Ascending aorta (tissue), 2 donors: ENCODE measurements around the gene RABL6. TPM values are rescaled to one million over a fixed set of nuclear protein-coding genes. Genes with fewer than 3 reads are reported as not detected.

ENCODE experiments used
- DNase-seq, 2 donors: peaks; one replicate each; pipeline ENCODE4 v3.0.0-alpha.2; 2019; ENCODE audit warnings: low spot score in 2 of 2
- H3K27ac ChIP-seq, 2 donors: fragments of 200-600 bp; sonication (generic); one replicate each; pipeline ENCODE4 v1.5.1; 2016 to 2017; ENCODE audit warnings: mild to moderate bottlenecking in 1 of 2
- H3K27me3 ChIP-seq: fragments of 200-600 bp; sonication (generic); one replicate; pipeline ENCODE4 v1.5.1; 2017
- H3K36me3 ChIP-seq, 2 donors: fragments of 200-600 bp; sonication (generic); one replicate each; pipeline ENCODE4 v1.5.1; 2016
- H3K4me1 ChIP-seq, 2 donors: fragments of 200-600 bp; sonication (generic); one replicate each; pipeline ENCODE4 v1.5.1; 2016 to 2017; ENCODE audit warnings: mild to moderate bottlenecking in 1 of 2
- H3K4me3 ChIP-seq, 2 donors: fragments of 200-600 bp; sonication (generic); one replicate each; pipeline ENCODE4 v1.5.1; 2016 to 2017; ENCODE audit warnings: mild to moderate bottlenecking in 1 of 2
- H3K9me3 ChIP-seq, 2 donors: fragments of 200-600 bp; sonication (generic); one replicate each; pipeline ENCODE4 v1.5.1; 2016
- CTCF ChIP-seq, 3 experiments: fragments of 200-600 bp in 2 of 3; fragments of 450-650 bp in 1 of 3; sonication (generic) in 2 of 3; IDR thresholded peaks; one replicate each; pipeline ENCODE4 v1.5.1; 2016 to 2019; ENCODE audit warnings: antibody characterized with exemption in 3 of 3, mild to moderate bottlenecking in 1 of 3, moderate library complexity in 1 of 3
- intact Hi-C: fragments of 100-400 bp; cut with DNase I; formaldehyde crosslinking; loops from one replicate; pipeline ENCODE4 v1.15.1; 2023
- total RNA-seq: library from RNA; depleted of rRNA; stranded (reverse); fragments of >200 nt; gene quantifications from one replicate; pipeline ENCODE4 v1.1.0, GENCODE V29; 2016

RABL6 gene
- total RNA-seq, 1 donor from 2014 or later, result 70.9 TPM

GRCh38 chr9:136825295-136826187 is 17.8 kb downstream of the RABL6 start:
- no peaks in the 10 kb centered on the region for H3K27me3 ChIP-seq
- intact Hi-C loops, result no loop called here
- peaks cover 51 to 64% of the 10 kb centered on the region in 2 donors for H3K36me3 ChIP-seq
- no peak for DNase-seq
- TF ChIP-seq CTCF (IDR thresholded peaks at IDR 0.05), result no peak
- no peaks in the 10 kb centered on the region for H3K9me3 ChIP-seq
- H3K4me1 ChIP-seq, result peaks cover 0 to 8% of the 10 kb centered on the region in 2 donors
- H3K27ac ChIP-seq, result no peak overlapping the region
- no peak overlapping the region for H3K4me3 ChIP-seq

GRCh38 chr9:136826188-136826541 is 18.4 kb downstream of the RABL6 start:
- DNase-seq, result no peak
- no peak for TF ChIP-seq CTCF (IDR thresholded peaks at IDR 0.05)
- Histone ChIP-seq H3K9me3 (no peaks in the 10 kb centered on the region), H3K4me3 (no peak overlapping the region), H3K4me1 (peaks cover 0 to 4% of the 10 kb centered on the region in 2 donors), H3K27me3 (no peaks in the 10 kb centered on the region), H3K36me3 (peaks cover 58 to 70% of the 10 kb centered on the region in 2 donors), H3K27ac (no peak overlapping the region)
- intact Hi-C loops, result no loop called here

- TF ChIP-seq CTCF (IDR thresholded peaks at IDR 0.05), result no peak
- Histone ChIP-seq H3K36me3 (peaks cover 65 to 78% of the 10 kb centered on the region in 2 donors), H3K4me3 (no peak overlapping the region), H3K27me3 (no peaks in the 10 kb centered on the region), H3K27ac (no peak overlapping the region), H3K4me1 (no peaks in the 10 kb centered on the region), H3K9me3 (no peaks in the 10 kb centered on the region)
- DNase-seq, result no peak
- intact Hi-C loops, result no loop called here
Observed at GRCh38 chr9:136826703-136827582, 19.2 kb downstream of the RABL6 start.

GRCh38 chr9:136827794-136828473 is 20.2 kb downstream of the RABL6 start:
- H3K27ac ChIP-seq, result no peak overlapping the region
- peaks cover 69 to 87% of the 10 kb centered on the region in 2 donors for H3K36me3 ChIP-seq
- no peak overlapping the region for H3K4me3 ChIP-seq
- intact Hi-C loops, result no loop called here
- H3K9me3 ChIP-seq, result no peaks in the 10 kb centered on the region
- H3K27me3 ChIP-seq, result no peaks in the 10 kb centered on the region
- no peak for DNase-seq
- TF ChIP-seq CTCF (IDR thresholded peaks at IDR 0.05), result no peak
- H3K4me1 ChIP-seq, result no peaks in the 10 kb centered on the region

GRCh38 chr9:136828474-136829140 is 20.9 kb downstream of the RABL6 start:
- no peak overlapping the region for H3K4me3 ChIP-seq
- H3K27me3 ChIP-seq, result no peaks in the 10 kb centered on the region
- peaks cover 67 to 84% of the 10 kb centered on the region in 2 donors for H3K36me3 ChIP-seq
- no peaks in the 10 kb centered on the region for H3K4me1 ChIP-seq
- intact Hi-C loops, result no loop called here
- no peaks in the 10 kb centered on the region for H3K9me3 ChIP-seq
- no peak overlapping the region for H3K27ac ChIP-seq
- TF ChIP-seq CTCF (IDR thresholded peaks at IDR 0.05), result no peak
- DNase-seq, result no peak
